K562 (cell line): Measurements from ENCODE around the gene LAIR1.

ENCODE experiments used
- BACH1 ChIP-seq: fragments of 200-800 bp; sonication (Bioruptor generic); IDR thresholded peaks from 2 replicates; pipeline ENCODE4 v1.6.1; 2016; ENCODE audit warnings: missing genetic modification characterization, missing compliant biosample characterization
- DLX4 ChIP-seq: fragments of 250-450 bp; sonication (Bioruptor Pico); IDR thresholded peaks from 2 replicates; pipeline ENCODE4 v1.6.1; 2021; ENCODE audit warnings: mild to moderate bottlenecking
- ESRRA ChIP-seq: fragments of 450-650 bp; IDR thresholded peaks from 2 replicates; pipeline ENCODE4 v1.6.1; 2014; ENCODE audit warnings: low read depth, mild to moderate bottlenecking, moderate library complexity, borderline replicate concordance
- EZH2 ChIP-seq: IDR thresholded peaks from 2 replicates; pipeline ENCODE4 v1.6.1; 2012; ENCODE audit warnings: low read depth, mild to moderate bottlenecking, inconsistent platforms, low read length, borderline replicate concordance
- MEIS2 ChIP-seq: fragments of 450-650 bp; IDR thresholded peaks from 2 replicates; pipeline ENCODE4 v1.6.1; 2014; ENCODE audit warnings: mild to moderate bottlenecking; ENCODE audit not compliant: partially characterized antibody
- NFYB ChIP-seq: IDR thresholded peaks from 2 replicates; pipeline ENCODE4 v1.6.1; 2011; ENCODE audit warnings: mild to moderate bottlenecking, moderate library complexity; ENCODE audit not compliant: insufficient read length; ENCODE audit errors: extremely low read depth
- POLR2AphosphoS5 ChIP-seq: IDR thresholded peaks from 2 replicates; pipeline ENCODE4 v1.6.1; 2011; ENCODE audit warnings: mild to moderate bottlenecking, low read depth, low read length, moderate library complexity; ENCODE audit not compliant: control insufficient read depth, insufficient read depth
- RNF2 ChIP-seq: sonication (generic); IDR thresholded peaks from 2 replicates; pipeline ENCODE4 v1.6.1; 2016
- SAFB ChIP-seq: fragments of 200-400 bp; formaldehyde crosslinking; IDR thresholded peaks from 2 replicates; pipeline ENCODE4 v1.6.1; 2017; ENCODE audit warnings: low read depth, low read length, borderline replicate concordance
- TAF1 ChIP-seq: IDR thresholded peaks from 2 replicates; pipeline ENCODE4 v1.6.1; 2011; ENCODE audit warnings: mild to moderate bottlenecking, low read length, moderate library complexity; ENCODE audit not compliant: insufficient read depth, control insufficient read depth, severe bottlenecking; ENCODE audit errors: extremely low read depth
- ZFPM2 ChIP-seq: fragments of 250-450 bp; sonication (Bioruptor Pico); IDR thresholded peaks from 2 replicates; pipeline ENCODE4 v1.5.1; 2022; ENCODE audit warnings: mild to moderate bottlenecking
- ZNF507 ChIP-seq: conservative IDR thresholded peaks from 2 replicates; pipeline ENCODE4 v1.6.1; 2017; ENCODE audit warnings: missing genetic modification characterization, missing compliant biosample characterization
- ZNF766 ChIP-seq: fragments of 200-800 bp; sonication (Bioruptor generic); conservative IDR thresholded peaks from 2 replicates; pipeline ENCODE4 v1.6.1; 2016; ENCODE audit warnings: missing genetic modification characterization, missing compliant biosample characterization
- ZNF785 ChIP-seq: fragments of 250-450 bp; sonication (Bioruptor Pico); IDR thresholded peaks from 2 replicates; pipeline ENCODE4 v1.4.0; 2020; ENCODE audit warnings: mild to moderate bottlenecking

- TF ChIP-seq TAF1 (no peak), SAFB (no peak), POLR2AphosphoS5 (no peak), RNF2 (no peak), ZFPM2 (no peak), MEIS2 (no peak), ZNF507 (tag) (no peak), ZNF766 (CRISPR knock-in tag) (no peak), NFYB (no peak), ESRRA (no peak), DLX4 (no peak), BACH1 (tag) (no peak), EZH2 (no peak), ZNF785 (CRISPR knock-in tag) (no peak)
These were observed 44.6 kb downstream of the LAIR1 start for GRCh38 chr19:54319892-54320670.
